WERI-Rb-1 (cell line): ENCODE measurements around the gene DEPP1.

ENCODE experiments used
- DNase-seq: peaks from one replicate; pipeline ENCODE4 v3.0.0-alpha.2; 2020
- H3K27ac ChIP-seq: fragments of 250-450 bp; sonication (Bioruptor Pico); 2 replicates; pipeline ENCODE4 v1.5.1; 2020; ENCODE audit warnings: mild to moderate bottlenecking, moderate library complexity
- H3K27me3 ChIP-seq: fragments of 250-450 bp; sonication (Bioruptor Pico); 2 replicates; pipeline ENCODE4 v1.5.1; 2021; ENCODE audit warnings: mild to moderate bottlenecking, low read depth, moderate library complexity; ENCODE audit not compliant: insufficient read depth, severe bottlenecking
- H3K36me3 ChIP-seq: fragments of 250-450 bp; sonication (Bioruptor Pico); 2 replicates; pipeline ENCODE4 v1.5.1; 2020; ENCODE audit warnings: mild to moderate bottlenecking, moderate library complexity
- H3K4me3 ChIP-seq: 2 replicates; pipeline ENCODE4 v1.5.1; 2011; ENCODE audit warnings: low read depth, mild to moderate bottlenecking, control low read depth, low read length
- H3K9me3 ChIP-seq: fragments of 250-450 bp; sonication (Bioruptor Pico); 2 replicates; pipeline ENCODE4 v1.5.1; 2021; ENCODE audit warnings: mild to moderate bottlenecking, moderate library complexity; ENCODE audit not compliant: severe bottlenecking
- TF ChIP-seq, protein P1 (sequence below): IDR thresholded peaks from 2 replicates; pipeline ENCODE4 v1.5.1; 2011; ENCODE audit warnings: low read depth, mild to moderate bottlenecking, control low read depth, inconsistent platforms, low read length

The DEPP1 gene

DNA sequence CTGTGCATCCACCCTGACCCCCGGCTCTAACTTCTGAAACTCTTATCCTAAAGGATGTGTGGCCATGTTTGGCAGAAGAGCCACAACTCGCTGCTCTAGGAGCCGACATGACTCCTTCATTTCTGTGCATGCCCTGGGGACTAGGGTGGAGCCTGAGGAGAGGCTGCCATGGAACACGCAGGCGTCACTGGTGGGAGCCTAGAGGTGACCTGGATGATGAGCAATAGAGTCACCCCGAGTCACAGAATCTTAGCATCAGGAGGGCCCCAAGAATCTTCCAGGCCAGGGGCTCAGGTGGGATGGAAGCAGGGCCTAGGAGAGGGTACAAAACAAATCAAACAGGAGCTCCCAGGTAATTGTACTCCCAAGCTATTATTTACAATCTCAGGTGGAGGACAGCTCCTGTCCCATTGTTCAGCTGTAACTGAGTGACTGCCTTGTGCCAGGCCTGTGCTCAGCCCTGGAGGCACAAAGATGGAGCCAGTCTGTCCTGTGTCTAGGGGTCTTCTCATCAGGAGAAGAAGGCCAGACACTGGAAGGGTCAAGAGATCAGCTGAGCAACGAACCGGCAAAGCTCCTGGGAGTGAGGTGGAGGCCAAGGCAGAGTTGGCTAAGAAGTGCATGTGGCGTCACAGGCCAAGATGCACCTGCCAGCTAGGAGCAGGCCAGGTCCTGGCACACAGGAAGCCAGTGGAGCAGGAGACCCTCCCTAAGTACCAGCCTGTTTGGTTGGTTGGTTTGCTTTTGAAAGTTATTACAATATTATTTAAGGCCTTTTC lies 16.3 kb upstream of the DEPP1 start:
- TF ChIP-seq, protein P1, sequence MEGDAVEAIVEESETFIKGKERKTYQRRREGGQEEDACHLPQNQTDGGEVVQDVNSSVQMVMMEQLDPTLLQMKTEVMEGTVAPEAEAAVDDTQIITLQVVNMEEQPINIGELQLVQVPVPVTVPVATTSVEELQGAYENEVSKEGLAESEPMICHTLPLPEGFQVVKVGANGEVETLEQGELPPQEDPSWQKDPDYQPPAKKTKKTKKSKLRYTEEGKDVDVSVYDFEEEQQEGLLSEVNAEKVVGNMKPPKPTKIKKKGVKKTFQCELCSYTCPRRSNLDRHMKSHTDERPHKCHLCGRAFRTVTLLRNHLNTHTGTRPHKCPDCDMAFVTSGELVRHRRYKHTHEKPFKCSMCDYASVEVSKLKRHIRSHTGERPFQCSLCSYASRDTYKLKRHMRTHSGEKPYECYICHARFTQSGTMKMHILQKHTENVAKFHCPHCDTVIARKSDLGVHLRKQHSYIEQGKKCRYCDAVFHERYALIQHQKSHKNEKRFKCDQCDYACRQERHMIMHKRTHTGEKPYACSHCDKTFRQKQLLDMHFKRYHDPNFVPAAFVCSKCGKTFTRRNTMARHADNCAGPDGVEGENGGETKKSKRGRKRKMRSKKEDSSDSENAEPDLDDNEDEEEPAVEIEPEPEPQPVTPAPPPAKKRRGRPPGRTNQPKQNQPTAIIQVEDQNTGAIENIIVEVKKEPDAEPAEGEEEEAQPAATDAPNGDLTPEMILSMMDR, result no peak
- no peaks in the 10 kb centered on the region for H3K9me3 ChIP-seq
- no peaks in the 10 kb centered on the region for H3K27me3 ChIP-seq
- H3K36me3 ChIP-seq, result no peaks in the 10 kb centered on the region
- no peak overlapping the region for H3K4me3 ChIP-seq
- no peak overlapping the region for H3K27ac ChIP-seq
- DNase-seq, result no peak

DNA sequence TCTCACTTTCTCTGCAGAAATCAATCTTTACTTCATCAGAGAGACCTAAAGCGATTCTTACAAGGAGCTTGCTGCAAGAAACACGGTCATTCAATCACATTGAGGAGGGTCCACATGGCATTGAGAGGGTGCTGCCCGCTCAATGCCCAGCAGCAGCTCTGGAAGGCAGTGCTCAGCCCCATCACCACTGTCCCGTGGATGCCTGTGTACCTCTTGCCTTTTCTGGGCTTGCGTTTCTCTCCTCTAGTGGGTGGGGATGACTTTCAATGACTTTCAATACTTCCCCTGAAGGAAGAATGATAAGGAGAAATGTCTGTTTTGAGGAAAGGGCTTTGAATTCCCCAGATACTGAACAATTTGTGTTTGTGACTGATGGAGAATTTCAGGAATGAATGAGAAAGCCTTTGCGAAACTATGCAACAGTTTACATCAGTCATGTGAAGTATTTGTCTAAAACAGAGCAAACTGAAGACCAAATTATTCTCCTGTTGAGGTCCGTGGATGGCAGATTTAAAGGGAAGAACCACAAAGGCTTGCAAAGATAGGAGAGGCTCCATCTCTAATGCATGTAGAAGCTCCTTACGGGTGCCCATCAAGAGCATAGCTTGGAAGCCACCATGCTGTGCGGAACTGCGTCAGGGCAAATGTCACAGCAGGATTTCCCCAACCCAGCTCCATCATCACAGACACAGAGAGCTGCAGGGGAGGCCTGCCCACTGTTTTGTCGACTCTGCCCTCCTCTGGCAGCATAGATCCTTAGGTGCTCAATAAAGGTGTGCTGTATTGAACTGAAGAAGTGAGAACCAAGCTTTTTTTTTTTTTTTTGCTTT lies 15.5 kb upstream of the DEPP1 start:
- TF ChIP-seq, protein P1, result no peak

DNA sequence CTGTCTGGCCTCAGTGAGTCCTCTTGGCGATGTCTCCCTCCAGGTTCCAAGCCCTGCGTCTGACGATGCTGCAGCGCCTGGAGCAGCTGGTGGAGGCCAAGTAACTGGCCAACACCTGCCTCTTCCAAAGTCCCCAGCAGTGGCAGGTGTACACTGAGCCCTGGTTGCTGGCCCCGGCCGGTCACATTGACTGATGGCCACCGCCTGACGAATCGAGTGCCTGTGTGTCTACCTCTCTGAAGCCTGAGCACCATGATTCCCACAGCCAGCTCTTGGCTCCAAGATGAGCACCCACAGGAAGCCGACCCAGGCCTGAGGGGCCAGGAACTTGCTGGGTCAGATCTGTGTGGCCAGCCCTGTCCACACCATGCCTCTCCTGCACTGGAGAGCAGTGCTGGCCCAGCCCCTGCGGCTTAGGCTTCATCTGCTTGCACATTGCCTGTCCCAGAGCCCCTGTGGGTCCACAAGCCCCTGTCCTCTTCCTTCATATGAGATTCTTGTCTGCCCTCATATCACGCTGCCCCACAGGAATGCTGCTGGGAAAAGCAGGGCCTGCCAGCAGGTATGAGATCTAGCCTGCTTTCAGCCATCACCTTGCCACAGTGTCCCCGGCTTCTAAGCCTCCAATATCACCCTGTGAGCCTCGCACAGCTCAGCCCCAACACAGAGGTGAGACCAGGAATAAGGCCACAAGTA lies 14.8 kb upstream of the DEPP1 start:
- TF ChIP-seq, protein P1, result no peak
- Histone ChIP-seq H3K27me3 (no peaks in the 10 kb centered on the region), H3K36me3 (no peaks in the 10 kb centered on the region), H3K9me3 (no peaks in the 10 kb centered on the region), H3K4me3 (no peak overlapping the region), H3K27ac (no peak overlapping the region)
- DNase-seq, result no peak

More for the DNA sequence above, 15.5 kb upstream of the DEPP1 start:
- Histone ChIP-seq H3K27ac (no peak overlapping the region), H3K4me3 (no peak overlapping the region), H3K36me3 (no peaks in the 10 kb centered on the region), H3K27me3 (no peaks in the 10 kb centered on the region), H3K9me3 (no peaks in the 10 kb centered on the region)
- no peak for DNase-seq

DNA sequence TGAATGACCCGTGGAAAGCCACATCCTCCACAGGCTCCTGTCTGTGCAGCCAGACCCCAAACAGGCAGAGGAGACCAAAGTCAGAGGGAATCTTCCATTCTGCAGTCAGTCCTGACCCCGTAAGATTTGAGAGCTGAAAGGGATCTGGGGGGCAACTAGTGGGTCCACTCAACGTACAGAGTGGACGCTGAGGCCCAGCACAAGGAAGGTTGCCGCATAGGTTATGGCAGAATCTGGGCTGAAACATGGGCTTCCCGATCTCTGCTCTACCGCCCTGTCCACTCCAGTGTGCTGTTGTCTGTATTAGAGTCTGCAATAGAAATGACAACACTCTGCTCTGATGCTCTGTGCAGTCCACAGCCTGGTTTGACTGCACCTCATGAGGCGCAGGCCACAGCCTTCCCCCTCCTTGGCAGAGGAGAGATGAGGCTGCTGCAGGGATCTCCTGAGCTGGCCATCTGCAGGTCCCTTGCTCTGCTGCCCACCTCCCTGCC lies 14.2 kb upstream of the DEPP1 start:
- Histone ChIP-seq H3K4me3 (no peak overlapping the region), H3K9me3 (no peaks in the 10 kb centered on the region), H3K27me3 (no peaks in the 10 kb centered on the region), H3K36me3 (no peaks in the 10 kb centered on the region), H3K27ac (no peak overlapping the region)
- no peak for DNase-seq
- TF ChIP-seq, protein P1, result no peak

DNA sequence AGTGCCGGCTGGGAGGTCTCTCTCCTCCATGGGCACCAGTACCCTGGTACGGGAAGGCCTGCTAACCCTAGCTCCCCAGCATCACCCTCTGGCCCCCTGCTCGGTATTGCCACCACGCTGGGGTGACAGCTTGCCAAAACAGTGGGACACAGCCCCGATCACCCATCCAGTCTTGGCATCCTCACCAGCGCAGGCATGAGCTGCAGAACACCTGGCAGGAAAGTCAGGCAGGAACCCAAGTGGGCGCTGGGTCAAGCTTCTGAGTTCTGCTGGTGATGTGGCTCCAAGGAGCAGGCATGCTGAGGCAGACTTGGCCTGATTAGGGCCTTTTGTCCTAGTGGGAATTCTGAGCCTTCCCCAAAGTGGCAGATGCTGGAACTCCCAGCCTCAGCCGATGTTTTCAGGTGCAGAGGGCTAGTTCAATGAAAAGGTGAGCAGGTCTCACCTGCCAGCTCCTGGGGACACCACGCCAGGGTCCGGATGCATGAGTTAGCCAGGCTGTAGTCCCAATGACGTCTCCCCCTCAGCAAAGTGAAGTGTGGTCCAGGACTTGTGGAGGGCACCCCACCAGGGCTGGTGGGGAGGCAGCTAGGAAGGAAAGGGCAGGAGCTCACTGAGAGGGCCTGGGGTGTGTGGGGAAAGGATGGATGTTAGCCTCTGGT lies 13.6 kb upstream of the DEPP1 start:
- H3K36me3 ChIP-seq, result no peaks in the 10 kb centered on the region
- H3K4me3 ChIP-seq, result no peak overlapping the region
- TF ChIP-seq, protein P1, result no peak
- no peak overlapping the region for H3K27ac ChIP-seq
- no peak for DNase-seq
- no peaks in the 10 kb centered on the region for H3K27me3 ChIP-seq
- H3K9me3 ChIP-seq, result no peaks in the 10 kb centered on the region
